DND-41 (cell line): ENCODE results near the gene TBL1X.

Experiments used
- EZH2 ChIP-seq: IDR thresholded peaks from 3 replicates; pipeline ENCODE4 v1.6.1; 2012; ENCODE audit warnings: borderline replicate concordance, low read depth, mild to moderate bottlenecking, moderate library complexity, low read length, inconsistent platforms; ENCODE audit not compliant: severe bottlenecking
- TF ChIP-seq, protein P1 (sequence below): IDR thresholded peaks from 2 replicates; pipeline ENCODE4 v1.5.1; 2012; ENCODE audit warnings: borderline replicate concordance, low read length, moderate library complexity, mild to moderate bottlenecking; ENCODE audit not compliant: poor library complexity, severe bottlenecking; ENCODE audit errors: extremely low read depth

DNA sequence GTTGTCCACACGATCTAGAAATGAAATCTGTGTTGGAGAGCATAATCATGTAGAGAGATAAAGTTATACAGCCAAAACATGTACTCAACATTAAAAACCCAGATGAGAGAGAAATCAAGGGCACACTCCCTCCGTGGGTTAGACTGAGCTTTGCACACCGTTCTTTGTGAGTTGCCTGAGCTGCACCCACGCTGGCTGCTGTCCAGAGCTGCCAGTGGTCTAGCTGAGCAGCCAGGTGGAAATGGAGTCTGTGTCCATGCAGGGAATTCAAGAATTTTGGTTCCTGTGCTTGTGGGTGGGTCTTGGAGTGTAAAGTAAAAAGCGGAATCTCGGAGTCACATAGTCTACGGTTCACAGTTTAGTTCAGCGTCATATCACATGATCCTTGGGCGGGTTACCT lies 216.2 kb downstream of the TBL1X start:
- TF ChIP-seq, protein P1, sequence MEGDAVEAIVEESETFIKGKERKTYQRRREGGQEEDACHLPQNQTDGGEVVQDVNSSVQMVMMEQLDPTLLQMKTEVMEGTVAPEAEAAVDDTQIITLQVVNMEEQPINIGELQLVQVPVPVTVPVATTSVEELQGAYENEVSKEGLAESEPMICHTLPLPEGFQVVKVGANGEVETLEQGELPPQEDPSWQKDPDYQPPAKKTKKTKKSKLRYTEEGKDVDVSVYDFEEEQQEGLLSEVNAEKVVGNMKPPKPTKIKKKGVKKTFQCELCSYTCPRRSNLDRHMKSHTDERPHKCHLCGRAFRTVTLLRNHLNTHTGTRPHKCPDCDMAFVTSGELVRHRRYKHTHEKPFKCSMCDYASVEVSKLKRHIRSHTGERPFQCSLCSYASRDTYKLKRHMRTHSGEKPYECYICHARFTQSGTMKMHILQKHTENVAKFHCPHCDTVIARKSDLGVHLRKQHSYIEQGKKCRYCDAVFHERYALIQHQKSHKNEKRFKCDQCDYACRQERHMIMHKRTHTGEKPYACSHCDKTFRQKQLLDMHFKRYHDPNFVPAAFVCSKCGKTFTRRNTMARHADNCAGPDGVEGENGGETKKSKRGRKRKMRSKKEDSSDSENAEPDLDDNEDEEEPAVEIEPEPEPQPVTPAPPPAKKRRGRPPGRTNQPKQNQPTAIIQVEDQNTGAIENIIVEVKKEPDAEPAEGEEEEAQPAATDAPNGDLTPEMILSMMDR: no peak
- no peak for TF ChIP-seq EZH2
